Neural cell (in vitro differentiated cells): ENCODE measurements around the gene FAM171A2. TPM values are rescaled to one million over a fixed set of nuclear protein-coding genes. Genes with fewer than 3 reads are reported as not detected.

Experiments used
- H2AFZ ChIP-seq: fragments of 200-600, 300-800 bp; sonication (generic), shearing (Covaris generic); 2 replicates; pipeline ENCODE4 v1.6.0; 2014; ENCODE audit warnings: low read depth, mild to moderate bottlenecking, antibody characterized with exemption, low read length, moderate library complexity
- H3F3A ChIP-seq: fragments of 200-600 bp; shearing (Covaris generic); 2 replicates; pipeline ENCODE4 v1.6.1; 2016; ENCODE audit warnings: mild to moderate bottlenecking, moderate library complexity, mixed read lengths, antibody characterized with exemption, low read length; ENCODE audit not compliant: insufficient read depth, poor library complexity, severe bottlenecking
- H3K27ac ChIP-seq: fragments of 200-600, 300-800 bp; sonication (generic), shearing (Covaris generic); 2 replicates; pipeline ENCODE4 v1.5.1; 2014; ENCODE audit warnings: mild to moderate bottlenecking, low read length, moderate library complexity
- H3K27me3 ChIP-seq: fragments of 300-800, 200-600 bp; sonication (generic), shearing (Covaris generic); 2 replicates; pipeline ENCODE4 v1.6.0; 2014; ENCODE audit warnings: mild to moderate bottlenecking, low read depth, low read length, moderate library complexity; ENCODE audit not compliant: insufficient read depth
- H3K36me3 ChIP-seq: fragments of 300-800, 200-600 bp; sonication (generic), shearing (Covaris generic); 2 replicates; pipeline ENCODE4 v1.5.1; 2014; ENCODE audit warnings: mild to moderate bottlenecking, antibody characterized with exemption, low read length, moderate library complexity; ENCODE audit not compliant: insufficient read depth
- H3K4me2 ChIP-seq: fragments of 300-800, 200-600 bp; sonication (generic), shearing (Covaris generic); 2 replicates; pipeline ENCODE4 v1.6.0; 2014; ENCODE audit warnings: mild to moderate bottlenecking, low read length
- H3K4me3 ChIP-seq: fragments of 300-800, 200-600 bp; sonication (generic), shearing (Covaris generic); 2 replicates; pipeline ENCODE4 v1.5.1; 2014; ENCODE audit warnings: mild to moderate bottlenecking, low read length, moderate library complexity
- H3K79me2 ChIP-seq: fragments of 200-600 bp; shearing (Covaris generic); replicated peaks from 2 replicates; pipeline ENCODE4 v1.6.0; 2014; ENCODE audit warnings: mild to moderate bottlenecking, low read length, moderate library complexity; ENCODE audit not compliant: insufficient read depth
- H3K9ac ChIP-seq: fragments of 300-800, 200-600 bp; sonication (generic), shearing (Covaris generic); 2 replicates; pipeline ENCODE4 v1.6.1; 2016; ENCODE audit warnings: mild to moderate bottlenecking, low read length, mixed read lengths
- H3K9me2 ChIP-seq: fragments of 200-600 bp; shearing (Covaris generic); 2 replicates; pipeline ENCODE4 v1.6.1; 2016; ENCODE audit warnings: mild to moderate bottlenecking, low read length, mixed read lengths; ENCODE audit not compliant: insufficient read depth
- H3K9me3 ChIP-seq: fragments of 200-600, 300-800 bp; sonication (generic), shearing (Covaris generic); 2 replicates; pipeline ENCODE4 v1.6.1; 2016; ENCODE audit warnings: mild to moderate bottlenecking, mixed run types, low read length, moderate library complexity, mixed read lengths
- H4K20me1 ChIP-seq: fragments of 200-600 bp; shearing (Covaris generic); 2 replicates; pipeline ENCODE4 v1.6.1; 2016; ENCODE audit warnings: mild to moderate bottlenecking, mixed run types; ENCODE audit not compliant: insufficient read depth
- CTCF ChIP-seq: fragments of 450-650 bp; IDR thresholded peaks from 2 replicates; pipeline ENCODE4 v1.5.1; 2014; ENCODE audit warnings: antibody characterized with exemption, mild to moderate bottlenecking, moderate library complexity; ENCODE audit not compliant: poor library complexity, severe bottlenecking
- EP300 ChIP-seq: fragments of 450-650 bp; conservative IDR thresholded peaks from 2 replicates; pipeline ENCODE4 v1.6.1; 2014; ENCODE audit warnings: antibody characterized with exemption, mild to moderate bottlenecking, moderate library complexity; ENCODE audit not compliant: poor library complexity, severe bottlenecking
- EZH2 ChIP-seq: fragments of 200-600, 300-800 bp; shearing (Covaris generic), sonication (generic); IDR thresholded peaks from 2 replicates; pipeline ENCODE4 v1.6.1; 2014; ENCODE audit warnings: antibody characterized with exemption, low read length, borderline replicate concordance, mild to moderate bottlenecking; ENCODE audit not compliant: insufficient read depth, poor library complexity, severe bottlenecking
- MXI1 ChIP-seq: fragments of 450-650 bp; conservative IDR thresholded peaks from 2 replicates; pipeline ENCODE4 v1.6.1; 2014; ENCODE audit warnings: antibody characterized with exemption, mild to moderate bottlenecking; ENCODE audit not compliant: poor library complexity, severe bottlenecking
- POLR2AphosphoS5 ChIP-seq: IDR thresholded peaks from 2 replicates; pipeline ENCODE4 v1.6.1; 2012
- RAD21 ChIP-seq: fragments of 450-650 bp; conservative IDR thresholded peaks from 2 replicates; pipeline ENCODE4 v1.6.1; 2014; ENCODE audit warnings: antibody characterized with exemption, mild to moderate bottlenecking, moderate library complexity
- SMC3 ChIP-seq: fragments of 450-650 bp; conservative IDR thresholded peaks from 2 replicates; pipeline ENCODE4 v1.6.1; 2014; ENCODE audit warnings: antibody characterized with exemption, mild to moderate bottlenecking, moderate library complexity; ENCODE audit not compliant: poor library complexity
- TAF1 ChIP-seq: IDR thresholded peaks from 2 replicates; pipeline ENCODE4 v1.6.1; 2012; ENCODE audit warnings: low read depth
- polyA plus RNA-seq: library from polyadenylated mRNA; depleted of rRNA; stranded (reverse); fragments of >200 nt; gene quantifications from 2 replicates; pipeline ENCODE4 v1.2.3, GENCODE V29; 2014
- TF ChIP-seq, protein P1 (sequence below): IDR thresholded peaks from 2 replicates; pipeline ENCODE4 v1.6.1; 2012; ENCODE audit warnings: borderline replicate concordance

Gene FAM171A2
- polyA plus RNA-seq, 1 donor from 2014 or later = 73.6 TPM

- H3K9ac ChIP-seq = no peak overlapping the region
- no peak overlapping the region for H3K4me3 ChIP-seq
- no peak for TF ChIP-seq RAD21
- no peak for TF ChIP-seq SMC3
- TF ChIP-seq EP300 = no peak
- no peak for TF ChIP-seq EZH2
- no peak for TF ChIP-seq MXI1
- TF ChIP-seq TAF1 = no peak
- TF ChIP-seq, protein P1, sequence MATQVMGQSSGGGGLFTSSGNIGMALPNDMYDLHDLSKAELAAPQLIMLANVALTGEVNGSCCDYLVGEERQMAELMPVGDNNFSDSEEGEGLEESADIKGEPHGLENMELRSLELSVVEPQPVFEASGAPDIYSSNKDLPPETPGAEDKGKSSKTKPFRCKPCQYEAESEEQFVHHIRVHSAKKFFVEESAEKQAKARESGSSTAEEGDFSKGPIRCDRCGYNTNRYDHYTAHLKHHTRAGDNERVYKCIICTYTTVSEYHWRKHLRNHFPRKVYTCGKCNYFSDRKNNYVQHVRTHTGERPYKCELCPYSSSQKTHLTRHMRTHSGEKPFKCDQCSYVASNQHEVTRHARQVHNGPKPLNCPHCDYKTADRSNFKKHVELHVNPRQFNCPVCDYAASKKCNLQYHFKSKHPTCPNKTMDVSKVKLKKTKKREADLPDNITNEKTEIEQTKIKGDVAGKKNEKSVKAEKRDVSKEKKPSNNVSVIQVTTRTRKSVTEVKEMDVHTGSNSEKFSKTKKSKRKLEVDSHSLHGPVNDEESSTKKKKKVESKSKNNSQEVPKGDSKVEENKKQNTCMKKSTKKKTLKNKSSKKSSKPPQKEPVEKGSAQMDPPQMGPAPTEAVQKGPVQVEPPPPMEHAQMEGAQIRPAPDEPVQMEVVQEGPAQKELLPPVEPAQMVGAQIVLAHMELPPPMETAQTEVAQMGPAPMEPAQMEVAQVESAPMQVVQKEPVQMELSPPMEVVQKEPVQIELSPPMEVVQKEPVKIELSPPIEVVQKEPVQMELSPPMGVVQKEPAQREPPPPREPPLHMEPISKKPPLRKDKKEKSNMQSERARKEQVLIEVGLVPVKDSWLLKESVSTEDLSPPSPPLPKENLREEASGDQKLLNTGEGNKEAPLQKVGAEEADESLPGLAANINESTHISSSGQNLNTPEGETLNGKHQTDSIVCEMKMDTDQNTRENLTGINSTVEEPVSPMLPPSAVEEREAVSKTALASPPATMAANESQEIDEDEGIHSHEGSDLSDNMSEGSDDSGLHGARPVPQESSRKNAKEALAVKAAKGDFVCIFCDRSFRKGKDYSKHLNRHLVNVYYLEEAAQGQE = no peak
- no peak for TF ChIP-seq CTCF
- no peak for TF ChIP-seq POLR2AphosphoS5
- H3K4me2 ChIP-seq = no peak overlapping the region
- H2AFZ ChIP-seq = no peak overlapping the region
- no peaks in the 10 kb centered on the region for H3K36me3 ChIP-seq
- H4K20me1 ChIP-seq = no peaks in the 10 kb centered on the region
- no peaks in the 10 kb centered on the region for H3K27me3 ChIP-seq
- no peak overlapping the region for H3K27ac ChIP-seq
- no peaks in the 10 kb centered on the region for H3K9me3 ChIP-seq
- peaks cover 3% of the 10 kb centered on the region for H3K79me2 ChIP-seq
- no peaks in the 10 kb centered on the region for H3K9me2 ChIP-seq
- H3F3A ChIP-seq = no peaks in the 10 kb centered on the region
Measured at GRCh38 chr17:44408786-44409185, 45.1 kb upstream of the FAM171A2 start.

DNA sequence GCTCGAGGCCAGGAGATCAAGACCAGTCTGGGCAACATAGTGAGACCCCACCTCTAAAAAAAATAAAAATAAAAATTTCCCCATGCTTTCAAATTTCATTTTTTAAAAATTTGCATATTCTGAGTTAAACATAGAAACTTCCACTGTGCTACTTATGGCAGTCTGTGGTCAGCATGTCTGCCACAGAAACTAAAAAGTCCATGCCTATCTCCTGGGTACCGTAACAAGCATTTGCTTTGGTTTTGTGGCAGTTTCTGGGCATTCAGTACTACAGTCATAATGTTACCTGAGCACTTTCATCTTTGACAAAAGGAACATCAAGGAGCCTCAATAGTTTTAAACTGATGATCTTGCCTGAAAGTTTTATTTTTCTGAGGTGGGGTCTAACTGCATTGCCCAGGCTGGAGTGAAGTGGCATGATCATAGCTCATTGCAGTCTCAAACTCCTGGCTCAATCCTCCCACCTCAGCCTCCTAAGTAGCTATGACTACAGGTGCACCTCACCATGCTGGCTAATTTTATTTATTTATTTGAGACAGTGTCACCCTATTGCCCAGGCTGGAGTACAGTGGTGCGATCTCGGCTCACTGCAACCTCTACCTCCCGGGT, 39.0 kb upstream of the FAM171A2 start:
- no peak overlapping the region for H3K27ac ChIP-seq
- H4K20me1 ChIP-seq = no peaks in the 10 kb centered on the region
- H2AFZ ChIP-seq = no peak overlapping the region
- H3K79me2 ChIP-seq = no peaks in the 10 kb centered on the region
- no peak overlapping the region for H3K4me2 ChIP-seq
- no peaks in the 10 kb centered on the region for H3K36me3 ChIP-seq
- no peaks in the 10 kb centered on the region for H3F3A ChIP-seq
- no peaks in the 10 kb centered on the region for H3K9me3 ChIP-seq
- no peaks in the 10 kb centered on the region for H3K9me2 ChIP-seq
- no peaks in the 10 kb centered on the region for H3K27me3 ChIP-seq
- TF ChIP-seq SMC3 = no peak
- TF ChIP-seq CTCF = no peak
- no peak for TF ChIP-seq MXI1
- TF ChIP-seq RAD21 = no peak
- no peak for TF ChIP-seq EP300
- no peak for TF ChIP-seq TAF1
- no peak for TF ChIP-seq EZH2
- TF ChIP-seq, protein P1 = no peak
- TF ChIP-seq POLR2AphosphoS5 = no peak
- no peak overlapping the region for H3K4me3 ChIP-seq
- H3K9ac ChIP-seq = no peak overlapping the region
